ENCODE data around the gene CAB39L.

- TF ChIP-seq CTCF (conservative IDR thresholded peaks at IDR 0.05; ENCODE audit: low read depth, low read length) (no peak), EZH2 (IDR thresholded peaks at IDR 0.05; ENCODE audit: borderline replicate concordance, low read depth, low read length, poor library complexity, severe bottlenecking) (no peak)
Measured at GRCh38 chr13:49298903-49299605, 144.8 kb downstream of the CAB39L start.
